H4 (cell line): ENCODE results near the gene MGLL. TPM values are rescaled to one million over a fixed set of nuclear protein-coding genes. Genes with fewer than 3 reads are reported as not detected.
A peak's percentile ranks its signal among the peaks of the same experiment; 100 is the strongest.

Source experiments
- DNase-seq: peaks from one replicate; pipeline ENCODE4 v3.0.0-alpha.2; 2015; ENCODE audit warnings: low spot score
- total RNA-seq: library from RNA; depleted of rRNA; stranded (reverse); fragments of >200 nt; shearing (Covaris generic); gene quantifications from 2 replicates; pipeline ENCODE4 v1.2.3, GENCODE V29; 2014

MGLL gene
- total RNA-seq, 1 experiment from 2014 or later, result 2.1 TPM

DNA sequence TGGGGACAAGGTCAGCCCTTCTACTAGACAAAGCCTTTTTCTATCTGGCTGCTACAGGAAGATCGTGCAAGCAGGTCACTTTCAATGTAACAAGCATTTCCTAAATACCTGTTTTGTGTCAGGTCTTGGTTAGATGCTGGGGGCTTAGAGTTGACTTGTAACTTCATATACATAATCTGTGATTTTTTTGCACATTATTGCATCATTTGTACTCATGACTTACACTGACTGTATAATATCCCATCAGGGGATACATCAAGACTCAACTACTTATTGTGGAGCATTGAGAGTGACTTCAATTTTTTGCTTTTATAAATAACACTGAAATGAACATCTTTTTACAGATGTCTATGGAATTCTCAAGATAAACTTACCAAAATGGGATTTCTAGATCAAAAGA, 80.6 kb downstream of the MGLL start:
- no peak for DNase-seq

DNA sequence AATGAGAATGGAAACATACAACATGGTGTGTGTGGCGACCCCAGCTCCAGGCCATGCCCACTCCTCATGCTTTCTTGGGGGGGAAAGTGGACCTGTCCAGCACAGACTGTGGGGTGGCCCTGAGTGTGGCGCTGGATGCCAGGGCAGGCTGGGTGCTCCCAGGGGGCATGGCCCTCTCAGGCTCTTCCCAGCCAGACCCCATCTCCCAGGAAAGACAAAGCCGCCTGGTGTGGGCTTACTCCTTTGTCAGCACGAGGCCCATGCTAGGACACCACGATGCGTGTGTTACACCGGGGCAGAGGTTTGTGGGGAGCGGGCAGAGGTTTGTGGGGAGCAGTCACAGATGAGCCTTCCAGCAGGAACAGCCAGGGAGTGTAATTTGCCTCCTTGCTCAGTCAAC, 81.1 kb downstream of the MGLL start:
- no peak for DNase-seq

DNA sequence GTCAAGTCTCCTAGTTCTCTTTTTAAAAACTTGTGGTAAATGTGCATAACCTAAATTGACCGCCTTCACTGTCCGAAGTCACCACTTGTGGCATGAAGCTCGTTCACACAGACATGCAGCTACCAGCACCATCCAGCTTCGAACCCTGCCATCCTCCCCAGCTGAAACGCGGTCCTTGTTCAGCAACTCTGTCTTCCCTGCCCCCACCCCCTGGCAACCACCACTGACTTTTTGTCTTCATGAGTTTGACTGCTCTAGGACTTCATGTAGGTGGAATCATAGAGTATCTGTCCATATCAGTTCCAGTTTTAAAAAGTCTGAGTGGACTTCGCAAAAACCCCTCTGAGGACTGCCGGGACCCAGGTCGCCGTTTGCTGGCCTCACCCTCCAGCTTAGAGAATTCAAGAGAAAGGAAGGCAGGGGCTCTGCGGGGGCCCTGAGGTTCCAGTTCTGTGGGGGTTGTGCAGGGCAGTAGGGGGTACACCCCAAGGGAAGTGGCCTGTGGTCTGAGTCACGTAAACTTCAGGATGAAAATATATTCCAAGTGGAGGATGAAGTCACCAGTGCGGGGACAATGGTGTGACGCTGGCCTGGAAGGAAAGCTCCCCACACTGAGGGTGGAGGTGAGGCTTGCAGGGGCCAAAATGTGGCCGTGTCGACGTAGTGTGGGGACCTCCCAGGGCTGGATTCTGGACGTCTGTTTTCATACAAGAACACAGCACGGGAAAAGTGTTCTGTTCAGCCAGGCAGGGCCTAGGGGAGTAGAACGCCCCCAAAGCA, 82.0 kb downstream of the MGLL start:
- DNase-seq, result peak; percentile 31

DNA sequence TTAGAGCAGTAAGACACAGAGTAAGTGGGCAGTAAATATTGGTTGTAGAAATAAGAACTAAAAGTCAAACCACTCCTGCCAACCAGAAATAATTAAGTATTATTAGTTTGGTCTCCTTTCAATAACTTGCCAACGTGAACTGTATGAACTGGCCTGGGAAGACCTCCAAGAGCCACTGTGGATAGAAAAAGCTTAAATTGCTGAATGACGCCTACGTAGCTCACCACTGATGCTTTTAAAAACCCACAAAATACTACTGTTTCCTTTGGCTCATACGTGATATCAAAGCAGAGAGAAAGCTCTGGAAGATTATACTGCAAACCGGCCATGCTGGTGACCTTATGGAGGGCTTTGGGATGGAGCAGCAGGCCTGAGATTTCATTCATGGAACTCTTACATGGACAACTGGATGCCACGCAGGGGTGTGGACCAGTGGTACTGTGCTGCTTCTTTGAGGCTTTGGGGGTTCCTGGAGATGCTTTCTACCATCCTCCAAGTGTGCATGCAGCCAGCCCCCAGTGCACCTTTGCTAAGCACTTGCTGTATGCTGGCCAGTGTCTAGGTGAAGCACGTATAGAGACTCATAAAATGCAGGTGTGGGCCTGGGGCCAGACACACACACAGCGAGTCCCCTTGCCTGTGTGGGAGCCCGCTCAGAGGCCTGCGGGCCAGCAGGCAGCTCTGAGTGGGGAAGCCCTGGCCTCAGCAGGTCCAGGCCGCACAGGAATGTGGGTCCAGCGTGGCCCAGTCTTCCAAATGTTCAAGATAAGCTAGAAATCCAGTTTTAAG, 82.8 kb downstream of the MGLL start:
- peak; percentile 48 for DNase-seq

DNA sequence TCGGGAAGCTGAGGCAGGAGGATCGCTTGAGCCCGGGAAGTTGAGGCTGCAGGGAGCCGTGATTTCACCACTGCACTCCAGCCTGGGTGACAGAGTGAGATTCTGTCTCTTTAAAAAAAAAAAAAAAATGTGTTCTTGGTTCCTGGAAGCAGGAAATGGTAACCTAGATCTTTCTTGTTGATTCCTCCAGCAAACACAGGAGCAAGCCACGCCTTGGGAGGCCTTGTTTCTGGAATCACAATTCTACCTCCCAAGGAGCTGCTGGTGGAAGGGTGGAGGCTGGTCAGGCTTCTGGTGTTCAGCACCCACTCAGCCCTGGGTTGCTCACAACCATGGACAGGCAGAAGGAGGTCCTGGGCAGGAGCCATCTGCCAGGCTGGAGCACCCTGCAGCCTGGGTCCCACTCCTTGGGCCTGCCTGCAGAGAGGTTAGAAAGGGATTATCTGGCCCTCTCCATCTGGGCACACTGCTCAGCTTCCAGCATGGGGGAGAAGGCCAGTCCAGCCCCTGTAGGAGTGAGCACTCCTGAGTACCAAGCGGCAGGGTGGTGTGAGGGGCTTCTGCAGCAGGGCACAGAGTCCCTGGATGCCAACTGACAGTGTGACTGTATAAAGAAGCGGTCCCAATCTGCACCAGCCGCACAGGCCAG, 84.0 kb downstream of the MGLL start:
- peak; percentile 92 for DNase-seq

- DNase-seq, result no peak
Observed at GRCh38 chr3:127736801-127737539, 85.3 kb downstream of the MGLL start.

DNA sequence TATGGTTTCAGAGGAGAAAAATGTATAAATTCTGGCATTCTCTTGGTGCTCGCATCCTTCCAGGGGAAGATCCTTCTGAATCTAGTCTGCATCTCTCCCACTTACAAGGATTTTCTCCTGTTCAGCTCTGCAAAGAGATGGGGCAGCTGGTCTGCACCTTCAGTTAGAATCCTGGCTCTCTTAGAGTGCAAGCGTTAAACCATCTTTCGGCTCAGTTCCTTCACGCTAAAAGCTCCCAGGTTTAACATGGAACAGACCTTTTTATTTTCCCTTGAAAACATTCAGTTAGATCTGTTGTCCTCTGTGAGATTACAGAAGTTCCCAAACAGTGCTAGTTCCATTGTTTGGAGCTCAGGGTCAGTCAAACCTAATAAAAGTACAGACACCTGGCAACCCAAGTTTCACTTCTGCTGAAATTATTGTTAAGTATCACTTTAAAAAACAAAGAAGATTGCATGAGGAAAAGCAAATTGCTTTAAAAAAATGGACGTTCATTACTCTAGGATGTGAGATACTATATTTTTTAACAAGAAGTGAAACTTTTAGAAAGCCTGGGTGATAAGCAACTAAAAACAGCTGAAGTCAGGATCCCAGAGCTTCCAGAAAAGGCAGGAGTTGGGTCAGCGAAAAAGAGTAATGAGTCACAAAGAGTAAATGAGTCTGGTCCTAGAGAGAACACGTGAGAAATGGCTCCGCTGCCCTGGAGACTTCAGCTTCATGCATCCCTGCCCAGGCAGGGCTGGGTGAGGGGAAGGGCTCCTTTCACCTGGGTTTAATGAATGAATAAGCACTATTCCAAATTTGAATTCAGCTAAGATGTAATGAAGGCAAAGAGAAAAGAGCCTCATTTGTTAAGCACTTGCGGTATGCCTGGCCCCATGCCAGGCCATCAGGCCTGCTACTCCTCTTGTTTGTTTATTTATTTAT, 86.3 kb downstream of the MGLL start:
- DNase-seq, result peak; percentile 79

- peak; percentile 98 for DNase-seq
Observed at GRCh38 chr3:127734754-127735473, 87.4 kb downstream of the MGLL start.

GRCh38 chr3:127734181-127734720, 88.1 kb downstream of the MGLL start:
- no peak for DNase-seq

GRCh38 chr3:127733781-127734180, 88.5 kb downstream of the MGLL start:
- DNase-seq, result no peak

GRCh38 chr3:127732879-127733350, 89.4 kb downstream of the MGLL start:
- no peak for DNase-seq

GRCh38 chr3:127732303-127732702, 90.0 kb downstream of the MGLL start:
- no peak for DNase-seq

DNA sequence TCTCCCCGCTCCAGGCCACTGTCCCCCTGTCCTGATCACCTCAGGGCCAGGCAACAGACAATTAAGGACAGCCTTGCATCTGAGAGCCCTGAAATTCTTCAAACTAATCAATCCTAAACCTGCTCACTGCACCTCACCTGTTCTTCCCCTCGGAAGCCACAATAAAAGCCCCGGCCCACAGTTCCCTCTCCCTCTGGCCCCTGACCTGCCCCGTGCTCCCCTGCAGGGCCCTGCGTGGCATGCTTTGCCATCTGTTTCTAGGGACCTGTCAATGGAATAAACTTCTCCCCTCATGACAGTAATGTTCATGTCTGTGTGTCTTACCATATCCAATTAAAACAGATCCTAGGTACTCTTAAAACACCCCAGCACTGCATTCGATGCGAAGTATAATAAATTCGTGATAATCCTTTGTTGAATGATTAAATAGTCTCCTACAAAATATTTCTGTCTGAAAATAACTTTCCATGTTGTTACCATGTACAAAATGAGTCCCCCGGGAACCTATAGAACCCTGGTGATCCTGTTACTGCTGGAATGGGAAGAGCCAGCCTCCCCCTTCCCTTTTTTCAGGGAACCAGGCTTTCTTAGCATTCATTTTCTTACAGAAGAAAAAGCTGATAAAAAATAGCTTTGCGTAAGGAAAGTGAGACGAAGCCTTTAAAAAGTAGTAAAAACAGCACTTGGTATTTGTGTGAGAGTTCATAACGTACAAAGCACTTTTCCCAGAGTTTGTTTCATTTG, 90.6 kb downstream of the MGLL start:
- DNase-seq, result no peak

GRCh38 chr3:127730666-127731295, 91.5 kb downstream of the MGLL start:
- DNase-seq, result no peak

GRCh38 chr3:127730171-127730570, 92.1 kb downstream of the MGLL start:
- no peak for DNase-seq

DNA sequence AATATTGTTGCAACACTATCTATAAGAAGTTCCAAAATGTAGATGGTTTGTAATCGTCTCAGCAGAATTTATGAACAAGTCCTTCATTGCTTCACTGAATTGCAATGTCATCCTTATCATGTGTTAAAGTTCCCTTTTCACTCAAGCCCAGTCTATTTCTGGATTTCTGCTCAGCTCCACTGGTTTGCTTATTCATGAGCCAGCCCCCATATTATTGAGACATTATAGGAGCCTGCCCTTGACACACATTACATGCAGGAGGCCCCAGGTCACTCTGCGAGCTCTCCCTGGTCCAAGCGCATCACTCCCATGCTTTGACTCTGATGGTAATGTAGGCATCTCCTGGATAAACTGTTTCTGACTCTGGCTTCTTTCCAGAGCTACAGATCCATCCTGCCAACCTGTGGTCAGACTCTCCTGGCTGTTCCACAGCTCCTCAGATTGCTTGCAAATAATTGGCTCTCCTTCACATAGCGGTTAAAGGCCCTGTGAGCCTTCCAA, 92.7 kb downstream of the MGLL start:
- peak; percentile 57 for DNase-seq

GRCh38 chr3:127728417-127729015, 93.8 kb downstream of the MGLL start:
- DNase-seq, result no peak

GRCh38 chr3:127726894-127727293, 95.4 kb downstream of the MGLL start:
- no peak for DNase-seq
